HepG2 (cell line): ENCODE results near the gene IFT52. TPM values are rescaled to one million over a fixed set of nuclear protein-coding genes. Genes with fewer than 3 reads are reported as not detected.
A peak's percentile ranks its signal among the peaks of the same experiment; 100 is the strongest.

Experiments
- CEBPG ChIP-seq: IDR thresholded peaks from 2 replicates; pipeline ENCODE4 v1.6.1; 2016
- HDAC6 ChIP-seq: fragments of 200-600 bp; sonication (generic); IDR thresholded peaks from 2 replicates; pipeline ENCODE4 v1.7.0; 2017; ENCODE audit warnings: mild to moderate bottlenecking, antibody characterized with exemption, low read length, low read depth
- HNF1A ChIP-seq, 2 experiments: sonication (generic) in 1 of 2; formaldehyde crosslinking in 1 of 2; IDR thresholded peaks; 2 replicates each; pipeline versions ENCODE4 v1.4.0 to v1.6.1; 2016 to 2020; ENCODE audit warnings: borderline replicate concordance in 1 of 2, low read depth in 1 of 2, mild to moderate bottlenecking in 1 of 2, missing genetic modification reagents in 1 of 2
- KDM3A ChIP-seq: IDR thresholded peaks from 2 replicates; pipeline ENCODE4 v1.6.1; 2018; ENCODE audit warnings: low read depth, missing compliant biosample characterization
- PRDM15 ChIP-seq: sonication (generic); formaldehyde crosslinking; IDR thresholded peaks from 2 replicates; pipeline ENCODE4 v1.4.0; 2020; ENCODE audit warnings: missing genetic modification reagents
- RBM22 ChIP-seq: fragments of 200-400 bp; formaldehyde crosslinking; optimal IDR thresholded peaks from 2 replicates; pipeline ENCODE3; 2017; ENCODE audit warnings: mild to moderate bottlenecking, low read length, moderate library complexity
- RFXANK ChIP-seq: IDR thresholded peaks from 2 replicates; pipeline ENCODE4 v1.6.1; 2016
- SP140L ChIP-seq: sonication (generic); formaldehyde crosslinking; IDR thresholded peaks from 2 replicates; pipeline ENCODE4 v1.4.0; 2020; ENCODE audit warnings: missing genetic modification reagents, borderline replicate concordance
- ZFYVE20 ChIP-seq: sonication (generic); formaldehyde crosslinking; IDR thresholded peaks from 2 replicates; pipeline ENCODE4 v1.8.0; 2023; ENCODE audit warnings: low read depth, mild to moderate bottlenecking, moderate library complexity, missing genetic modification reagents, borderline replicate concordance
- ZNF263 ChIP-seq: sonication (generic); formaldehyde crosslinking; IDR thresholded peaks from 2 replicates; pipeline ENCODE4 v1.4.0; 2020; ENCODE audit warnings: missing genetic modification reagents
- ZNF543 ChIP-seq: sonication (generic); formaldehyde crosslinking; IDR thresholded peaks from 2 replicates; pipeline ENCODE4 v1.4.0; 2020; ENCODE audit warnings: mild to moderate bottlenecking, missing genetic modification reagents
- ZNF879 ChIP-seq: sonication (generic); formaldehyde crosslinking; IDR thresholded peaks from 2 replicates; pipeline ENCODE4 v1.8.1; 2023; ENCODE audit warnings: missing genetic modification reagents
- ZSCAN20 ChIP-seq: sonication (generic); formaldehyde crosslinking; IDR thresholded peaks from 2 replicates; pipeline ENCODE4 v1.4.0; 2020; ENCODE audit warnings: missing genetic modification reagents, mild to moderate bottlenecking, borderline replicate concordance
- polyA plus RNA-seq, 8 experiments: library from polyadenylated mRNA; depleted of rRNA in 3 of 8; stranded (reverse) in 7 of 8; unstranded in 1 of 8; fragments of >200 nt; fragmentation: Illumina TruSeq in 4 of 8; extraction: Trizol in 4 of 8; gene quantifications; 2 replicates each; pipeline versions ENCODE4 v1.2.1 to v1.2.3, GENCODE V29; 2011 to 2016; ENCODE audit warnings: low read depth in 4 of 8, missing spikeins in 1 of 8, mixed read lengths in 1 of 8; ENCODE audit not compliant: insufficient read depth in 1 of 8
- total RNA-seq, 5 experiments: library from RNA; depleted of rRNA; stranded (reverse); fragments of >200 nt; fragmentation: Illumina TruSeq; extraction: Trizol; gene quantifications; 2 replicates each; pipeline ENCODE4 v1.2.3, GENCODE V29; 2016; ENCODE audit warnings: low read depth in 1 of 5
- TF ChIP-seq, protein P1 (sequence below): sonication (generic); formaldehyde crosslinking; IDR thresholded peaks from one replicate; pipeline ENCODE4 v1.5.1; 2020; ENCODE audit warnings: mild to moderate bottlenecking, missing genetic modification reagents; ENCODE audit errors: not compliant biosample characterization

IFT52 gene
- total and polyA plus RNA-seq, 2 of the 13 experiments (the other 11 are each of a cell fraction or from before 2014, with no cell fraction given), result 48.0 to 64.0 TPM

- TF ChIP-seq PRDM15 (CRISPR knock-in tag) (no peak), RBM22 (no peak), ZNF263 (CRISPR knock-in tag) (no peak), RFXANK (no peak), KDM3A (CRISPR knock-in tag) (no peak), ZFYVE20 (CRISPR knock-in tag) (no peak), SP140L (CRISPR knock-in tag) (no peak), ZNF879 (CRISPR knock-in tag) (no peak), HDAC6 (no peak), CEBPG (CRISPR knock-in tag) (no peak), HNF1A (IDR thresholded peaks at IDR 0.05; ENCODE audit: low read depth) (peak; percentile 23; the same call in 1 of the 2 replicates), HNF1A (CRISPR knock-in tag; IDR thresholded peaks at IDR 0.05; ENCODE audit: borderline replicate concordance) (no peak), ZNF543 (CRISPR knock-in tag) (no peak), ZSCAN20 (CRISPR knock-in tag) (no peak)
- TF ChIP-seq, protein P1, sequence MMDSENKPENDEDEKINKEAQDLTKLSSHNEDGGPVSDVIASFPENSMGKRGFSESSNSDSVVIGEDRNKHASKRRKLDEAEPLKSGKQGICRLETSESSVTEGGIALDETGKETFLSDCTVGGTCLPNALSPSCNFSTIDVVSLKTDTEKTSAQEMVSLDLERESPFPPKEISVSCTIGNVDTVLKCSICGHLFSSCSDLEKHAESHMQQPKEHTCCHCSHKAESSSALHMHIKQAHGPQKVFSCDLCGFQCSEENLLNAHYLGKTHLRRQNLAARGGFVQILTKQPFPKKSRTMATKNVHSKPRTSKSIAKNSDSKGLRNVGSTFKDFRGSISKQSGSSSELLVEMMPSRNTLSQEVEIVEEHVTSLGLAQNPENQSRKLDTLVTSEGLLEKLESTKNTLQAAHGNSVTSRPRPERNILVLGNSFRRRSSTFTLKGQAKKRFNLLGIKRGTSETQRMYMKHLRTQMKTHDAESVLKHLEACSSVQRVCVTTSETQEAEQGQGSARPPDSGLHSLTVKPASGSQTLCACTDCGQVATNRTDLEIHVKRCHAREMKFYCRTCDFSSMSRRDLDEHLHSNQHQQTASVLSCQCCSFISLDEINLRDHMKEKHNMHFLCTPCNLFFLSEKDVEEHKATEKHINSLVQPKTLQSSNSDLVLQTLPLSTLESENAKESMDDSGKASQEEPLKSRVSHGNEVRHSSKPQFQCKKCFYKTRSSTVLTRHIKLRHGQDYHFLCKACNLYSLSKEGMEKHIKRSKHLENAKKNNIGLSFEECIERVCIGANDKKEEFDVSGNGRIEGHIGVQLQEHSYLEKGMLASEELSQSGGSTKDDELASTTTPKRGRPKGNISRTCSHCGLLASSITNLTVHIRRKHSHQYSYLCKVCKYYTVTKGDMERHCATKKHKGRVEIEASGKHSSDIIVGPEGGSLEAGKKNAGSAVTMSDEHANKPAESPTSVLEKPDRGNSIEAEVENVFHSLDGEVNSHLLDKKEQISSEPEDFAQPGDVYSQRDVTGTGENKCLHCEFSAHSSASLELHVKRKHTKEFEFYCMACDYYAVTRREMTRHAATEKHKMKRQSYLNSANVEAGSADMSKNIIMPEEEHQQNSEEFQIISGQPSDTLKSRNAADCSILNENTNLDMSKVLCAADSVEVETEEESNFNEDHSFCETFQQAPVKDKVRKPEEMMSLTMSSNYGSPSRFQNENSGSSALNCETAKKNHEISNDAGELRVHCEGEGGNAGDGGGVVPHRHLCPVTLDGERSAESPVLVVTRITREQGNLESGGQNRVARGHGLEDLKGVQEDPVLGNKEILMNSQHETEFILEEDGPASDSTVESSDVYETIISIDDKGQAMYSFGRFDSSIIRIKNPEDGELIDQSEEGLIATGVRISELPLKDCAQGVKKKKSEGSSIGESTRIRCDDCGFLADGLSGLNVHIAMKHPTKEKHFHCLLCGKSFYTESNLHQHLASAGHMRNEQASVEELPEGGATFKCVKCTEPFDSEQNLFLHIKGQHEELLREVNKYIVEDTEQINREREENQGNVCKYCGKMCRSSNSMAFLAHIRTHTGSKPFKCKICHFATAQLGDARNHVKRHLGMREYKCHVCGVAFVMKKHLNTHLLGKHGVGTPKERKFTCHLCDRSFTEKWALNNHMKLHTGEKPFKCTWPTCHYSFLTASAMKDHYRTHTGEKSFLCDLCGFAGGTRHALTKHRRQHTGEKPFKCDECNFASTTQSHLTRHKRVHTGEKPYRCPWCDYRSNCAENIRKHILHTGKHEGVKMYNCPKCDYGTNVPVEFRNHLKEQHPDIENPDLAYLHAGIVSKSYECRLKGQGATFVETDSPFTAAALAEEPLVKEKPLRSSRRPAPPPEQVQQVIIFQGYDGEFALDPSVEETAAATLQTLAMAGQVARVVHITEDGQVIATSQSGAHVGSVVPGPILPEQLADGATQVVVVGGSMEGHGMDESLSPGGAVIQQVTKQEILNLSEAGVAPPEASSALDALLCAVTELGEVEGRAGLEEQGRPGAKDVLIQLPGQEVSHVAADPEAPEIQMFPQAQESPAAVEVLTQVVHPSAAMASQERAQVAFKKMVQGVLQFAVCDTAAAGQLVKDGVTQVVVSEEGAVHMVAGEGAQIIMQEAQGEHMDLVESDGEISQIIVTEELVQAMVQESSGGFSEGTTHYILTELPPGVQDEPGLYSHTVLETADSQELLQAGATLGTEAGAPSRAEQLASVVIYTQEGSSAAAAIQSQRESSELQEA (CRISPR knock-in tag), result no peak
Measured at GRCh38 chr20:43650997-43651525, 60.3 kb downstream of the IFT52 start (continued).
